Measurements from ENCODE around the gene DCST2.

DNA sequence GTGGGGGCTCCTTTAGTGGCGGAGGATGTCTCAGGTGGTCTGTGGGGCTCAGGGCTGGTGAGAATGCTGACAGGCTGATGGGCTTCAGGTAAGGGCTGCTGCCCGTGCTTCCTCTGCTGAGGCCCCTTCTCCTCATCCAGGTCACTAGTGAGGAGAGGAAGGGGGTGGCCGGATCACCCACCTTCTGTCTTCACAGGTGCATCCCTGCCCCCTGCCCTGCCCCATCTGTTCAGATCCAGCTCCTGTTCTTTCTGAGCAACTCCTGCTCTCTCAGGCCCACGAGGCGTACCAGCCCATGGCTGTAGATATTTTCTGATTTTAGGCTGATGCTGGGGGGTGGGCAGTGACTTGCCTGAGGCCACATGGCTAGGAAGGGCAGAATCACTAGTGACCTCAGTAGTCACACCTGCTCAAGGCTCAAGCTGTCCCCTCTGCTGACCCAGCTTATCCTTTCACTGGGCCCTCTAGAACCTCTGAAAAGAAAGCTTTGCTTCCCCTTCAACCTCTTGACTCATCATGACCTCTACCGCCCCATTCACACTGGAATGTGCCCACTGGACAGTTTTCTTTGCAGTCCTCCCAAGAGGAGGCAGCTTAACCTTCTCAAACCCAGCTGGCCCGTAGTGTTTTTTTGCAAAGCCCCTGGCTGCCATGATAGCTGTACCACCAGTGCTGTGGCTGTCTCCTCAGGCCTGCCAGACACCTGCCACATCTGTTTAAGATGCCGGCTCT is 14.8 kb downstream of the DCST2 start:
- TF ChIP-seq, protein P1, sequence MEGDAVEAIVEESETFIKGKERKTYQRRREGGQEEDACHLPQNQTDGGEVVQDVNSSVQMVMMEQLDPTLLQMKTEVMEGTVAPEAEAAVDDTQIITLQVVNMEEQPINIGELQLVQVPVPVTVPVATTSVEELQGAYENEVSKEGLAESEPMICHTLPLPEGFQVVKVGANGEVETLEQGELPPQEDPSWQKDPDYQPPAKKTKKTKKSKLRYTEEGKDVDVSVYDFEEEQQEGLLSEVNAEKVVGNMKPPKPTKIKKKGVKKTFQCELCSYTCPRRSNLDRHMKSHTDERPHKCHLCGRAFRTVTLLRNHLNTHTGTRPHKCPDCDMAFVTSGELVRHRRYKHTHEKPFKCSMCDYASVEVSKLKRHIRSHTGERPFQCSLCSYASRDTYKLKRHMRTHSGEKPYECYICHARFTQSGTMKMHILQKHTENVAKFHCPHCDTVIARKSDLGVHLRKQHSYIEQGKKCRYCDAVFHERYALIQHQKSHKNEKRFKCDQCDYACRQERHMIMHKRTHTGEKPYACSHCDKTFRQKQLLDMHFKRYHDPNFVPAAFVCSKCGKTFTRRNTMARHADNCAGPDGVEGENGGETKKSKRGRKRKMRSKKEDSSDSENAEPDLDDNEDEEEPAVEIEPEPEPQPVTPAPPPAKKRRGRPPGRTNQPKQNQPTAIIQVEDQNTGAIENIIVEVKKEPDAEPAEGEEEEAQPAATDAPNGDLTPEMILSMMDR (IDR thresholded peaks at IDR 0.05; ENCODE audit: insufficient read depth, low read length, poor library complexity, severe bottlenecking), result no peak
- TF ChIP-seq EZH2phosphoT487 (conservative IDR thresholded peaks at IDR 0.05; ENCODE audit: low read length), result no peak

Measured in SU-DHL-6 (cell line).